Measurements from ENCODE around the gene OGFR.

Gene OGFR

GRCh38 chr20:62815066-62815991 lies 10.7 kb downstream of the OGFR start:
- DNase-seq (ENCODE audit: low read depth, low spot score), result peak; percentile 86

GRCh38 chr20:62816031-62816883 lies 11.6 kb downstream of the OGFR start:
- DNase-seq (ENCODE audit: low read depth, low spot score), result peak; percentile 98

GRCh38 chr20:62816884-62817873 lies 12.5 kb downstream of the OGFR start, which contains the start of gene COL9A3:
Gene COL9A3 (plus strand): TSS chr20:62817050. CDS start chr20:62817065, 15 bp downstream.
- DNase-seq (ENCODE audit: low read depth, low spot score), result no peak

GRCh38 chr20:62817975-62818591 lies 13.4 kb downstream of the OGFR start:
- no peak for DNase-seq (ENCODE audit: low read depth, low spot score)

GRCh38 chr20:62818592-62819493 lies 14.2 kb downstream of the OGFR start:
- peak; percentile 49 for DNase-seq (ENCODE audit: low read depth, low spot score)

- peak; percentile 66 for DNase-seq (ENCODE audit: low read depth, low spot score)
Observed at GRCh38 chr20:62819494-62820174, 15.0 kb downstream of the OGFR start.

- no peak for DNase-seq (ENCODE audit: low read depth, low spot score)
Observed at GRCh38 chr20:62820208-62820961, 15.8 kb downstream of the OGFR start.

- no peak for DNase-seq (ENCODE audit: low read depth, low spot score)
Observed at GRCh38 chr20:62820962-62821725, 16.5 kb downstream of the OGFR start.

GRCh38 chr20:62821726-62822210 lies 17.1 kb downstream of the OGFR start:
- no peak for DNase-seq (ENCODE audit: low read depth, low spot score)

GRCh38 chr20:62822239-62822787 lies 17.7 kb downstream of the OGFR start:
- DNase-seq (ENCODE audit: low read depth, low spot score), result no peak

- peak; percentile 89 for DNase-seq (ENCODE audit: low read depth, low spot score)
Observed at GRCh38 chr20:62822788-62823651, 18.4 kb downstream of the OGFR start.

- DNase-seq (ENCODE audit: low read depth, low spot score), result peak; percentile 86
Observed at GRCh38 chr20:62823688-62824475, 19.2 kb downstream of the OGFR start.

- no peak for DNase-seq (ENCODE audit: low read depth, low spot score)
Observed at GRCh38 chr20:62824476-62825332, 20.1 kb downstream of the OGFR start.

- no peak for DNase-seq (ENCODE audit: low read depth, low spot score)
Observed at GRCh38 chr20:62825333-62825985, 20.8 kb downstream of the OGFR start.

Measured in ELF-1 (cell line).